HG03025 (cell line): ENCODE measurements around the gene ACTN1.
"Not testable (repeated sequence)": the region's sequence is repeated elsewhere in the genome, so short reads cannot be mapped to it uniquely, and the experiment has no call there.

ENCODE experiments used
- ATAC-seq: cut with Tn5 transposase; IDR thresholded peaks from one replicate; pipeline ENCODE4 v1.9.1; 2021; ENCODE audit warnings: mild to moderate bottlenecking, moderate library complexity; ENCODE audit not compliant: unreplicated experiment, low FRiP score

ACTN1 gene

DNA sequence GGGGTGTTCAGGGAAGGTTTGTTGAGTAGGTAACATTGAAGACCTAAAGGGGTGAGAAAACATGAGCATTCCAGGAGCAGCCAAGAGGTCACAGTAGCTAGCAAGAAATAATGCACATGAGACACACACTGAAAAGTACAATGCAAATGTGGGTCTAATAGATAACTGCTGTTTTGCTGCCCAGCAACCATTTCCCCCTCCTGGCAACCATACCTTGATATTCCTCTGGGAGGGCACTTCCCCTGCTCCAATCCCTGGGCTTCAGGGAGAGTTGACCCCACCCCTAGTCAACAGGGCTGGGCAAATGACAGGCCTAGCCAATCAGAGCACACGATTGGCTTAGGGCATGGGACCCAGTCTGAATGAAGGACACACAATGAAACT lies 8.5 kb upstream of the ACTN1 start:
- no peak for ATAC-seq

DNA sequence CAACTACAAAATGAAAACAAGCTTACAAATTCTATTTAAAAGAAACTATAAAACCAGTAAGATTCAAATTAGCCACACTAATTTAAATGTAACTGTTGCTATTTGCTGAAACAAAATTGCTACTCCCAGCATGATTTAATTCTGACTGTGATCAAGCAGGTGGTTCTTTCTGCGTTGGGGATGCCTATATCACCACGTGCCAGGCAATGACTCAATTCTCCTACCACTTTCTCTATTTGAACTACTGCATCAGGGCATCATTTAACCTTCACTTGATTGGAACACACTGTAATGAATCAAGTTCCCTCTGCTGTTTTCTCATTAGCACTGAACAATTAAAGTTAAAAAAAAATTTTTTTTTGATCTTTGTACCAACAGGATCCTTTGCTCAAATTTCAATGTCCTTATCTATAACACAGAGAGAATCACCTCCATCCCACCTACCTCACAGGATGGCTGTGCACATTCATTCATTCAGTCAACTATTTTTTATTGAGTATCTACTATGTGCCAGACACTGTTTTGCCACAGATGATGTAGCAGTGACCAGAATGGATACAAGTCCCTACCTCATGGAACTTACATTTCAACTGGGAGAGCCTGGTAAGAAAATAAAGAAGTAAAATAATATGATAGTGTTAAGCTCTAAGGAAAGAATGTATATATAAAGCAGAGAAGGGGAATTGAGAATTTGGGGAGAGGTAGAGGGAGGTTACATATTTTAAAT lies 8.0 kb upstream of the ACTN1 start:
- ATAC-seq: no peak

DNA sequence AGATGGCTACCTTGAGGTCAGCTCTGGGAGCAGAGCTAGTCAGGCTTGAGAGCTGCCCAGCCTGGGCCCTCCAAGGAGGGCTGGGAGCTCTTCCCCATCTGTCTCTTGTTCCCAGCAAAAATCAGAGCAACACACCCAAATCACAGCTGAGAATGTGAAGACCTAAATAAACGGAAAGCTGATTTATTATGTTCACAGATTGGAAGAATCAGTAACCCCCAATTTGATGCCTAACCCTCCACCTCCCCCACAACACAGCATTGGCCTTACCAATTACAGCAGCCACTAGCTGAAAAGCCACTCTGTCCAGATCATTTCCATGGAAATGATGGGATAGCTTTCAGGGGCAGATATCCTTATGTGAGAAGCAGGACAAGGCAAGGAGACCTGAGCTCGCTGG lies 7.1 kb upstream of the ACTN1 start:
- no peak for ATAC-seq

DNA sequence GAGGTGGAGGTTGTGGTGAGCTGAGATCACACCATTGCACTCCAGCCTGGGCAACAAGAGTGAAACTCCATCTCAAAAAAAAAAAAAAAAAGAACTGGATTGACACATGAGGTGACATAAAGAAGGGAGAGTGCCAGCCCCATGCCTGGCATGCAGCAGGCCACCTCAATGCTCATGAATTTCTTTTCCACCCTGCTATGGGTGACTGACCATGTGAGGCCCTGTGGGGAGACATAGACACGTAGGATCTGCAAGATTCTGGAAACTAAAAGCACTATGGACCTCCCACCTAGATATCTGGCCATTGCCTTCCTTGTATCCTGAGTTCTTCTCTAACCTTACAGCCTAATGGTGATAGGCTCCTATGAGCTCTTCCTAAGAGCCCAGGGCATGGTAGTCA lies 5.6 kb upstream of the ACTN1 start:
- no peak for ATAC-seq

DNA sequence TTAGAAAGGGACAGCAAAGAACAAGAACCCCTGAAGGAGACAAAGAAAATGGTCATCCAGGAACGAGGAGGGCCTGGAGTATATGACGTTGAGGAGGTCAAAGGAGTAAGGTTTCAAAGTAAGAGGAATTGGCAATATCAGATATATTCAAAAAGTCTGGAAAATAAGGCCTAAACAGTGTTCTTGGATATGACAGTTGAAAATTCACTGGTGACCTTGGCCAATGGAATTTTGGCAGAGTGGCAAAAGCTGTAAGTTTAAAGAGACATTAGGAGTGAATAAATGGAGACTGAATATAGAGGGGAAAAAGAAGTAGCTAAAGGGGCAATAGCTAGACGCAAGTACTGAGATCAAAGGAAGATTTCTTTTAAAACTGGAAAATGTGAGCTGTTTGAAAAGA lies 4.1 kb upstream of the ACTN1 start:
- ATAC-seq: no peak

DNA sequence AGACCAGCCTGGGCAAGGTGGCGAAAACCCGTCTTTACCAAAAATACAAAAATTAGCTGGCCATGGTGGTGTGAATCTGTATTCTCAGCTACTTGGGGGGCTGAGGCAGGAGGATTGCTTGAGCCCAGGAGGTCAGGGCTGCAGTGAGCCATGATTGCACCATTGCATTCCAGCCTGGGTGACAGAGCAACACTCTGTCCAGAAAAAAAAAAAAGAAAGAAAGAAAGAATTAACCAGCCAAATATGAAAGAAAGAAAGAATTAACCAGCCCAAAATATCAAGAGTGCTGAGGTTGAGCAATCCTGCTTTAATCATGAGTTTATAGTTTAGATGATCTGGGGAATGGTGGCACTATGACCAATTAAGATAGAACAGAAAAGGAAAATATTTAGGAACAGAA lies 3.5 kb upstream of the ACTN1 start:
- ATAC-seq: no peak

DNA sequence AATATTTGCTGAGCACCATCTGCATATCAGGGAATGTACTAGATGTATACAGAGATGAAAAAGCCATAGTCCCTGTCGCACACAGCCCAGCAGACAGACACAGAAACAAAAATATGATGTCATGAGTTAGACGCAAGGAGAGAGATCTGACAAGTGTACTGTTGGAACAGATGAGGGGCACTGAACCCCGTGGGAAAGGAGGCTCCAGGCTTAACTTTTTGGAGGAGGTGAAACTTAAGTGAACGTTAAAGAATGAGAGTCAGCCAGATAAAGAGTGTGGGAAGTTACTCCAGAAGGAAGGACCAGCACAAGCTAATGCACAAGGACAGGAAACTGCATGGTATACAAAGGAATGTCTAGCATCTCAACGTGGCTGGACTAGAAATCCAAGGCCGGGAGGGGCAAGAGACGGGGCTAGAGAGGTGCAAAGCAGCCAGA lies 2.5 kb upstream of the ACTN1 start:
- no peak for ATAC-seq

DNA sequence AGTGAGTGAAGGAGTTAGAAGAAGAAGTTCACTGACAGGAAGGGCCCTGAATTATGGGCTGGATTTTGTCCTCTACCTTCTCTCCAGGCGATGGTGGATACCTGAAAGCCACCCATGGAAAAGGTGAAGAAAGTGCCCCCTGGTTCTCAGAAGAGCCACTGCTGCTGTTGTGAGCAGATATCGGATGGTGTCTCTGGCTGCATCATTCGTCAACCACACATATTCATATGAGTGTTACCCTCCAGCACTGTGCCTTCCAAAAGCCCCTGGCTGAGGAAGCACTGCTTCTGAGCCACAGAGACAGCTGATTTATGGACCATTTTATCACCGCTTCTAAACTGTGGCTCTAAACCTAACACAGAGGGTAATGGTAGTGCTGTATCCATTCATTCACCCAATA lies 2.0 kb upstream of the ACTN1 start:
- no peak for ATAC-seq

DNA sequence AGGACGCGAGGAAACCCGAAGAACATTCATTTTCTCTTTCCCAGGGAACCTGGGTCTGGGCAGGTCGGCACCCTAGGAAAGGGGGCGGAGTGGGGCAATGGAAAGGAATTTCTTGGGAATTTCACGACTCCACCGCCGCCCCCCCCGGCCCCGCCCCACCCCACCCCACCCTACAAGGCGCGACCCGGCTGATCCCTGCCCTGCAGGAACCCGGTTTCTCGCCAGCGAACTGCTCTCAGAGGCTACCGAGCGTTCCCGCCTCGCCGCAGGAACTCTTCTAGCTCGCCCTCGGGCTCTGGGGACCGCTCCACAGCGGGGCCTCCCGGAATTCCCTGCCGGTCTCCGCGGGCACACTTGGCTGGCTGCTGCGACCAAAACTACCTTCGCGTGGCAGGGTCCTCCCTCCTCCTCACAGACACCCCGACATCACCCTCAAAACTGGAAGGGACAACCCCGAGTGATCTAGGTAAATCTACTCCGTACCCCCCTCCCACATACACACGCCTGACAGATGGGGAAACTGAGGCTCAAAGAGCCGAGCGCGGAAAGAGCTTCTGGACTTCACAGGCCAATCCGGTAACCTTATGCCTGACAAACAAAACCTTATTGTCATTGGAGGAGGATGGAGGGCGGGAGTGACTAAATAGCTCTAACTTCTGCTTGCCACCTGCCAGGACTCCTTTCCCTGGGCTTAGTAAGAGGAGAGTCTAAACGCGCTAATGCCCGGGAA lies 785 bp upstream of the ACTN1 start:
- no peak for ATAC-seq

DNA sequence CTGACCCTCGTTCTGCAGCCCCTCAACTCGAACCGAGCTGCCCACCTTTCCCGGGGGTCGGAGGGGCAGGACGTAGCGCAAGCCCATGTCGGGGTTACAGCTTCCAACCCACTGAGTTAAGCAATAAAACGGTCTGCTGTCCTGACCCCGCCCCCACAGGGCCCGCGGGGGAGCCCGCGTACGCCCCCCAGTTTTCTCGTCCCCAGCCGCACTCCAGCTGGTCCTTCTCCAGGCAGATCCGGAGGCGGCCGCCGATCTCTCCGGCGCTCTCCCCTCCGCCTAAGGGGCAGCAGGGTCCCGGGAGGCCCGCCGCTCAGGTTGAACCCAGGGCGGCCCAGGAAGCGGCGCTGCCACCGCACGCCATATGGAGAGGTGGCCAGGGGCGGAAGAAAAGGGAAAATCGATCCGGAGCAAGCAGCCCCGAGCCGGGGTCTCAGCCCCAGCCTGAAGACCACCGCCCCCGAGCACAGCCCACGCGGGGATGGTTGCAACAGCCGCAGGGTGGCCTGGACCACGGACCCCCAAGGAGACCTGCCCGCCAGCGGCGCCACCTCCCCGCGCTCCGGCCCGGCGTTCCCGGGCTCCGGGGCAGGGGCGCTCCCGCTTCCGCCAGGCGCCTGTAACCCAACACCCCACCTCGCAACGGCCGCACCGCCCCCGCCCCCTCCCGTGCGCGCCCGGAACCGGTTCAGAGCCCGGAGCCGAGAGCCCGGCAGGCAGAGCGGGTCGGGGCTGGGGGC lies 760 bp downstream of the ACTN1 start:
- ATAC-seq: no peak

DNA sequence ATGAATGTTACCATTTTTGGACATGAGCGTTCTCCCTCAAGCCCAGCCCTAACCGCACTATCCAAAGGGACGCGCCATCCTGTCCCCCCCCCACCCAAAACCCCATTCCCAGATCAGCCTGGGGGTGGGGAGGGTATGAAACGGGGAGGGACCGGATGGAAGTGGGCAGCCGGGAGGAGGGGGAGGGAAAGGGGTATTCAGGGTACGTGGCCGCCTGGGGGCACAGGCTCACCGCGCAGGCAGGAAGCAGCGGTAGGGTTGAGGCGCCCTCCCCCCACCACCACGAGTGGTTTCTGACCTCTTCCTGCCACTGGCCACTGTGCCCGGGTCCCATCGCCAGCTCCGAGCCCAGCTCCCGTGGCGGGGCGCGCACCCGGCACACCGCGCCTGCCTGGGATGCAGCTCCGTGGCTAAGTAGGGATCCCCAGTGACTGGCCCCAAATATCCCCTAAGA lies 1.4 kb downstream of the ACTN1 start:
- ATAC-seq: no peak

DNA sequence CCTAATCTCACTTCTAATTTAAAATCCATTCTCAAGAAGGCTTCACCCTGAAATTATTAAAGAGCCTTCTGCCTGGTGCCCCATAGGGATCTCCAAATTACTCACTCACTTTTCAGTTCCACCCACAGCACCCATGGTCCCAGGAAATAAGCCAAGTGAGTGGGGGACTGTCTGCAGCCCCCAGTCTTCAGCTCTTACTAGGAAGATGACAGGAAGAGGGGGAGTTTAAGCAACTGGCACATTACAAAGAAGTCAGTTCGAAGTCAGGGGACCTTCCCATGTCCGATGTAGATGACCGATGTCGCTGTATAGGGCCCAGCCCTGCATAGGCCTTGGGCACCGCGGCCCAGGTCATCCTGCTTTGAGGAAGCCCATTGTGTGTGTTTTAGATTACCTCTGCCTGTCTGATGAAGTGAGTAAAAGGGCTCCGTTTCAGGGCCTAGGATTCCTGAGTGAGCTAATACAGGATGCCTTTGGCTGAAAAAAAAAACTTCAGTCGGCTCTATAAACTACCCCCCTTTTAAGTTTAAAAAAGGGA lies 1.9 kb downstream of the ACTN1 start:
- no peak for ATAC-seq

DNA sequence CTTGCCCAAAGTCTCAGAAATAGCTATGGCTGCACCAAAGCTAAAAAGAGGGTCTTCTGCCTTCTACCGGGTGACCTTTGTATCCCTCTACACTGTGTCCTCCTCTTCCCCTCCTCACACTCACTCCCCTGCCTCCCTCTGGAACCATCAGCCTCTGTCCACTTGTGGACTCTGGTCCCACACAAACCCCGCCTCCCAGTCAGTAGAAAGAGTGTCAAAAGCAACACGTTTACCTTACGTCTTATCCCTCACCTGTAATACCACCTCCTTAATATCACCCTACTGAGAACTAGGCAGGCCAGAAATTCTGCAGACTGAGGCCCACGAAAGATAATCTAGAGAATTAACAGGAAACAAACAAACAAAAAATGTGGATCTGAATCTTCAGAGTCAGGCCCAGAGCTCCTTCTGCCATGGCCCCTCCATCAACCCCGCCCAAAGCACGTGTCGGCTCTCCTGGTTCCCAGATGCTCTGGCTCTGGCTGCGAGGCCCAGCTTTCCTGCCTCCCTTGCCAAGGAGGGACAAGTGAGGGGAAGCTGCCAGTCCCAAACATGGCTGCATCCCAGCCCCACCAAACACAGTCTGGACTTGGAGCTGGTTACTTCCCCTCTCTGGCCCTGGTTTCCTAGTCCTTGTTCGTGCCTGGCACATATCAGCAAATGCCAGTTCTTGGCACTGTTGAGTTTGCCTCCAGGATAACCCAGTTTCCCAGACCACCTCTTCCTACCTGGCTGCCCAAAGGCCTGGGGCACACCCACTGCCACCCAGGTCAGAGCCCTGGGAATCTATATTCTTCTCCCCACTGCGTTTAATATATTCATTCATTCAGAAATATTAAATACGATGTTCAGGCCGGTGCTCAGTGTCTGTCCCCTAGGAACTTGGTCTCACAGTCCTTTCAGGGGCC lies 2.7 kb downstream of the ACTN1 start:
- ATAC-seq: no peak

DNA sequence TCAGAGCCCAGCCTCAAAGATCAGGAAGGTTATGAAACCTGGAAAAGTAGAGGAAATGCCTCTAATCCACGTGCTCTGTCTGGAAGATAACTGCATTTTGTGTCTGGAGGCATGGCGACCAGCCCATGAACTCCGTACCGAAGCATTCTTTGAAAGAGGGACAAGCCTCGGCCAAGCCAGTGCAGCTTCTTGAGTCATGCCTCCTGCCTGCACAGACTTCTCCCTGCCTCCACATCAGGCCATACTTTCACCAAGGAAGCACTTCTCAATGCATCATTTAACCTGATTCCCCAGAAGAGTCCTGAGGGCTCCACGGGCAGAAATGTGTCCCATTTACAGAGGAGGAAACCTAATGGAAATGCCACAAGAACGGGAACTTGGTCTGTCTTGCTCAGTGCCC lies 3.4 kb downstream of the ACTN1 start:
- no peak for ATAC-seq

DNA sequence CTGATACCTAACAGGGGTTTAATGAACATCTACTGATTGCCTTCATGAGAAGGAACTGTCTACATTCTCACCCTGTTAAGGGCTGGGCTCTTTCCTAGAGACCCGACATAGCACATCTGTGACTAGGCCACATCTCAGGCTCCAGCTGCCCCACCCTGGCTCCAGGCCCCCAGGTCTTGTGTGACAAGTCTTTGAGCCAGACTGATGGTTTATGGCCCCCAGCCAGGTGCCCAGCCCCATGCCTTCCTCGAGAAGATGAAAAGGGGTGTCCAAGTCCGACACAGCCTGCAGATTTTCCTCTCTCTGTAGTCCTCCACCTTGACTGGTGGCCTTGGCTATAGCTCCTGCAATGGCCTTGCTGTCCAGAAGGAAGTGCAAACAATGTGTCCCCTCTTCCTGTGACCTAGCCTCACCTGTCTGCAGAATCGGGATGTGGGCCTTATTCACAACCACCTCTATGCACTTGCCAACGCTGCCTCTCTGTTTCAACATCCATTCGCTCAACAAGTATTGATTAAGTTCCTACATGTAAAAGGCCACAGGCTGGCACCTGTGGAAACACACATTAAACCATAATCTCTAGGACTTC lies 4.2 kb downstream of the ACTN1 start:
- ATAC-seq: no peak

DNA sequence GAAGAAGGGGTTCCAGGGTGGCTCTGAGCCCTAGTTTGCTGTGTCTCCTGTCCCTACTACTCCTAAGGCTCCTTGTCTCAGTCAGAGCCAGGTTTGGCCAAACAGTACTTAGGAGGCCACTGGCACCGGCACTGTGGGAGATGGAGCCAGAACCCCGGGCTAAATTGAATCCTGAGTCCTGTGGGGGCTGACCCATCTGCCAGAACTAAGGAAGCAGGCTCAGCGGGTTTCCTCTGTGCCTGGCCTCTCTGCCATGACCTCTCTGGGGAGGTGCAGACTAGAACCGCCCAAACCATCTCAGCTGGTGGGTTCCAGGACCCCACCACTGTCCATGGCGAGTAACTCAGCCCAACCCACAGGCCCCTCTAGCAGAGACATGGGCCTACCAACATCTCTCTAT lies 5.5 kb downstream of the ACTN1 start:
- ATAC-seq: no peak

DNA sequence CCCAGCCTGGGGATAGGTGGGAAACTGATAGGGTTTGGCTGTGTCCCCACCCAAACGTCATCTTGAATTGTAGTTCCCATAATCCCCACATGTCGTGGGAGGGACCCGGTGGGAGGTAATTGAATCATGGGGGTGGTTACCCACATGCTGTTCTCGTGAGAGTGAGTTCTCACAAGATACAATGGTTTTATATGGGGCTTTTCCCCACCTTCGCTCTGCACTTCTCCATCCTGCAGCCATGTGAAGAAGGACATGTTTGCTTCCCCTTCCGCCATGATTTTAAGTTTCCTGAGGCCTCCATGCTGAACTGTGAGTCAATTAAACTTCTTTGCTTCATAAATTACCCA lies 5.9 kb downstream of the ACTN1 start:
- not testable (repeated sequence) for ATAC-seq

DNA sequence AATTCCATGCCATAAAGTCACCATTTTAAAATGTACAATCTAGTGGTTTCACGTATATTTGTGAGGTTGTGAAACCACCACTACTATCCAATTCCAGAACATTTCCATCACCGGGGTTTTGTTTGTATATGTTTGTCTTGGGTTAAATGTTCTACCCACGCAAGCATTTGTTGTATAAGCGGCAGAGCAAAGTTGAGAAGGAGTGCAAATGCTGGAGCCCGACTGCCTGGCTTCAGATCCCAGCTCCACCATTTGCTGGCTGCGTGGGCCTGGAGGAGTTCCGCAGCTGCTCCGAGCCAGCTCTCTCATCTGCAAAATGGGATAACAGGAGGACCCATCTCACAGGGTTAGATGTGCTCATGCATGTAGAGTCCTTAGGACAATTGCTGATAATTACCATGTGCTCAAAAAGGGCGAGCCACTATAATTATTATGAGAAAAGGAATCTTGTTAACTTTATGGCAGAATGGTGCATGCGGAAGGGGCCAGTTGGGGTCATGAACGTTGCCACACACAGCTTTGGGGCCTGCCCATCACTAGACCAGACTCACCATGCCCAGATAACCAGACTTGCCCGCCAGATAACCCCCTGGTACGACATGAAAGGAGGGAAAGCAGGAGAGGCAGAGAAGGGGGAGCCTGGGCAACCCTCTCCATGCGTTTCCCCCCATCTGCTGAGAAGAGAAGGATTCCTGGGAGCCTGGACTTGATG lies 6.4 kb downstream of the ACTN1 start:
- ATAC-seq: no peak

DNA sequence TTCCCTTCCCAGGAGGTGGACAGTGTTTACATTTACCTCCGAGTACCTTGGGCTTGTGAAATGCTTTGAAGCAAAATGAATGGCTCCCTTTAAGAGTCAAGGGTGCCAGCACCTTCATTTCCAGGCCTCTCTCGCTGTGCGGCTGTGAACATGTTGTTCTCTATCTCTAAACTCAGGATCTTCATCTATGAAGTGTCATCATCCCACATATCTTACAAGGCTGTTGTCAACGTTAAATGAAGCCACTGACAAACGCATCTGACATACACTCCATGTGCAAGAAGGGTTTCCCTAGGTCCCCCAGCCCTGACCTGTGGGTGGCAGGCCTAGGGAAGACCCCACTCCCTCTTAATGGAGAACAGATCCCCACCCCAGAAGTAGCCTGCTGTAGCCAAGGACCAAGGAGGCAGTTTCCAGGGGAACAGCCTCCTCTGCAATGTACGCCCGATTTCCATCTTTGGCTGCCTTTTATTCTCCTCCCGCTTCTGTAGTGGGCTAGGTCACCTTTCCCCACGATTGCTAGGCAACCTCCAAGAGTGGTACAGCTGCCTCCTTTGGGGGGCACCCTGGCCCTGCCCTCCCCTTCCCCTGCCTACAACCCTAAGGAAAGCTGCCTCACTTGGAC lies 7.6 kb downstream of the ACTN1 start:
- no peak for ATAC-seq
